ENCODE measurements around the gene UBAC2. TPM values are rescaled to one million over a fixed set of nuclear protein-coding genes. Genes with fewer than 3 reads are reported as not detected.

Gene UBAC2
- total and polyA plus RNA-seq, 2 of the 4 experiments (the other 2 are of a cell fraction), result 20.8 to 36.3 TPM

DNA sequence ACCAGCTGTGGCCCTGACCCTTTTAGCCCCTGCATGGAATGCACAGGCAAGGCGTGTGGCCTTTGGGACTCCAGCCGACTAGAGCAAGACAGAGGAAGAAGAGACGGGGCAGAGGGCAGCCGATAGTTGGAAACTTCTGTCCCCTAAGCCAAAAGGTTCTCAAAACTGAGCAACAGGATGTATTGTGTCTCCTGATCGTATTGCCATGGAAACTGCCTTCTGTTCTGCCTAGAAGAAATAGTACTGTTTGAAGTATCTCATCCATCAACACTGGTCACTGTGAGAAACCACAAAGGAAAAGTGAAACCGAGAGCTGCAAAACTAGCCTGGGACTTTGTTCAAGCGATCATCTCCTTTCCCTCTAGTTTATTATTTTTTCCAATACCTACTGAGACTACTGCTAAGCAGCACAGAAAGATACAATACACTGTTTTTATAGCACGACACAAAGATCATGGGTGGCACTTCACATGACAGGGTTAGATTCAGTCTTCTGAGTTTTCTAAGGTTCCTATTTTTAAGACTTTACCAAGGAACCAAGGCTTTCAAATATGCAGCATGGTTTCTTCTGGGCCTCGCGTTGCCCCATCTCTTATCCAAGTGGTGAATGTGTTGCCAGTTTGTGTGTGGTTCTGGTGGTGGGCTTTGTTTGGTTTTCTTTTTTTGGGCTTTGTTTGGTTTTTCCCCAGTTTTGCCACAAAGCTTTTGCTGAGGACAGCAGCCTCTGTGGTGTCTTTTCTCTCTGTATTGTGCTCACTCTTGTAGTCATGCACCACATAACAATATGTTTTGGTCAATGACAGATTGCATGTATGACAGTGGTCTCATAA, 155.8 kb downstream of the UBAC2 start:
- Histone ChIP-seq H4K20me1 (ENCODE audit: insufficient read depth, low read length) (peaks cover 36% of the 10 kb centered on the region), H4K5ac (ENCODE audit: low read depth, low read length) (no peak overlapping the region), H4K8ac (ENCODE audit: low read depth in 2 of 2, low read length in 2 of 2) (no peak overlapping the region), H2BK5ac (ENCODE audit: low read depth, low read length, poor library complexity, severe bottlenecking) (peak overlapping the region; percentile 34), H4K91ac (ENCODE audit: insufficient read depth, low read depth, low read length) (no peak overlapping the region; the same call in 1 of the 2 replicates), H3K56ac (ENCODE audit: extremely low read depth, insufficient read depth, low read length) (no peak overlapping the region), H2AK5ac (ENCODE audit: low read depth, low read length) (no peak overlapping the region; the same call in 1 of the 2 replicates), H2AK9ac (replicated peaks; ENCODE audit: low read depth, low read length, poor library complexity) (peak overlapping the region; percentile 39), H3K36me3 (ENCODE audit: control insufficient read depth, insufficient read depth, low read length) (peaks cover 5% of the 10 kb centered on the region), H3K9ac (ENCODE audit: low read depth, low read length) (no peak overlapping the region), H2AFZ (replicated peaks; ENCODE audit: low read length, poor library complexity) (no peak overlapping the region), H3K9me3 (ENCODE audit: control insufficient read depth, insufficient read depth, low read length) (no peaks in the 10 kb centered on the region), H3K4me3 (ENCODE audit: insufficient read depth, low read depth, low read length) (peak overlapping the region; percentile 26), H3K27me3 (ENCODE audit: control insufficient read depth, insufficient read depth, low read length) (no peaks in the 10 kb centered on the region), H3K18ac (ENCODE audit: low read depth, low read length) (no peak overlapping the region), H3K4ac (ENCODE audit: low read depth, low read length) (no peak overlapping the region), H3K4me2 (ENCODE audit: low read depth, low read length) (peak overlapping the region; percentile 94), H3K9me1 (ENCODE audit: insufficient read depth, low read length) (peaks cover 24% of the 10 kb centered on the region), H3K79me1 (ENCODE audit: low read depth in 1 of 2, low read length in 2 of 2) (peaks cover 0 to 19% of the 10 kb centered on the region in 2 experiments; a peak in 2 of 4 replicates), H3K23ac (ENCODE audit: low read depth, low read length) (0 out of 2 replicates have a peak overlapping the region, but pooled peaks have one; percentile 10), H2BK15ac (ENCODE audit: low read depth, low read length) (no peak overlapping the region), H3K4me1 (ENCODE audit: control insufficient read depth, insufficient read depth, low read length) (peaks cover 17% of the 10 kb centered on the region), H3K14ac (replicated peaks; ENCODE audit: low read depth, low read length) (peak overlapping the region; percentile 44; the same call in 1 of the 2 replicates), H2BK120ac (ENCODE audit: low read depth, low read length) (peak overlapping the region; percentile 18), H2BK20ac (ENCODE audit: low read depth, low read length) (peak overlapping the region; percentile 3; the same call in 1 of the 2 replicates), H3K27ac (ENCODE audit: insufficient read depth, low read length) (no peak overlapping the region)
- CTCF ChIA-PET, result interaction anchor here (0.7 kb wide), 1 partner anchor 87 kb away, joined by 4 read pairs; no protein-coding TSS in a partner anchor
- dilution Hi-C loops (cut with HindIII; ENCODE audit: low sequenced_read_pairs, unreplicated experiment) (no loop called here), intact Hi-C loops (cut with micrococcal nuclease) (no loop called here), in situ Hi-C loops (cut with MboI; ENCODE audit: low sequenced_read_pairs) (no loop called here)
- ATAC-seq (ENCODE audit: low read depth) (peak; percentile 58), DNase-seq (peak; percentile 87)
- WGBS, 2 experiments (ENCODE audit: extremely low coverage in 2 of 2, insufficient read length in 1 of 2), result 27% methylated on average over 2 of the region's 10 CpGs; no CpG with 5 or more reads in 1 of the 2 experiments
- POLR2A ChIA-PET (ENCODE audit: unreplicated experiment), result no interaction called here
- BruUV-seq (replicated peaks), result no TSS peak
- TF ChIP-seq RCOR1 (IDR thresholded peaks at IDR 0.05; ENCODE audit: insufficient replicate concordance, low read length) (no peak), NFE2L2 (IDR thresholded peaks at IDR 0.05; ENCODE audit: low read depth, low read length) (no peak), MXI1 (IDR thresholded peaks at IDR 0.05; ENCODE audit: borderline replicate concordance, low read depth, low read length) (no peak), SMC3 (IDR thresholded peaks at IDR 0.05; ENCODE audit: low read depth, low read length) (no peak), MAZ (IDR thresholded peaks at IDR 0.05; ENCODE audit: borderline replicate concordance, low read depth, low read length) (no peak), RFX5 (IDR thresholded peaks at IDR 0.05; ENCODE audit: low read depth, low read length) (no peak), ELK1 (IDR thresholded peaks at IDR 0.05; ENCODE audit: borderline replicate concordance, low read depth, low read length) (no peak), USF2 (IDR thresholded peaks at IDR 0.05; ENCODE audit: low read depth, low read length) (no peak), MAFK (IDR thresholded peaks at IDR 0.05; ENCODE audit: low read depth, low read length) (no peak), BHLHE40 (IDR thresholded peaks at IDR 0.05; ENCODE audit: low read depth, low read length) (no peak), POLR2A (IDR thresholded peaks at IDR 0.05; ENCODE audit: low read depth, low read length) (no peak), CTCF (conservative IDR thresholded peaks at IDR 0.05; ENCODE audit: low read depth, low read length) (no peak), FOS (IDR thresholded peaks at IDR 0.05; ENCODE audit: low read depth, low read length) (no peak)

All from IMR-90 (cell line).